PC-3 (cell line): ENCODE measurements around the gene HMOX2.

ENCODE experiments used
- CTCF ChIP-seq: fragments of 300-600 bp; sonication (generic); conservative IDR thresholded peaks from 2 replicates; pipeline ENCODE4 v1.5.1; 2017; ENCODE audit warnings: antibody characterized with exemption, low read depth, mild to moderate bottlenecking, low read length
- EZH2 ChIP-seq: fragments of 300-600 bp; sonication (generic); IDR thresholded peaks from one replicate; pipeline ENCODE4 v1.6.1; 2017; ENCODE audit warnings: antibody characterized with exemption, mild to moderate bottlenecking, low read length; ENCODE audit not compliant: unreplicated experiment
- EZH2phosphoT487 ChIP-seq: fragments of 300-600 bp; sonication (generic); IDR thresholded peaks from 2 replicates; pipeline ENCODE4 v1.6.1; 2018; ENCODE audit warnings: mild to moderate bottlenecking, antibody characterized with exemption, low read length, borderline replicate concordance

DNA sequence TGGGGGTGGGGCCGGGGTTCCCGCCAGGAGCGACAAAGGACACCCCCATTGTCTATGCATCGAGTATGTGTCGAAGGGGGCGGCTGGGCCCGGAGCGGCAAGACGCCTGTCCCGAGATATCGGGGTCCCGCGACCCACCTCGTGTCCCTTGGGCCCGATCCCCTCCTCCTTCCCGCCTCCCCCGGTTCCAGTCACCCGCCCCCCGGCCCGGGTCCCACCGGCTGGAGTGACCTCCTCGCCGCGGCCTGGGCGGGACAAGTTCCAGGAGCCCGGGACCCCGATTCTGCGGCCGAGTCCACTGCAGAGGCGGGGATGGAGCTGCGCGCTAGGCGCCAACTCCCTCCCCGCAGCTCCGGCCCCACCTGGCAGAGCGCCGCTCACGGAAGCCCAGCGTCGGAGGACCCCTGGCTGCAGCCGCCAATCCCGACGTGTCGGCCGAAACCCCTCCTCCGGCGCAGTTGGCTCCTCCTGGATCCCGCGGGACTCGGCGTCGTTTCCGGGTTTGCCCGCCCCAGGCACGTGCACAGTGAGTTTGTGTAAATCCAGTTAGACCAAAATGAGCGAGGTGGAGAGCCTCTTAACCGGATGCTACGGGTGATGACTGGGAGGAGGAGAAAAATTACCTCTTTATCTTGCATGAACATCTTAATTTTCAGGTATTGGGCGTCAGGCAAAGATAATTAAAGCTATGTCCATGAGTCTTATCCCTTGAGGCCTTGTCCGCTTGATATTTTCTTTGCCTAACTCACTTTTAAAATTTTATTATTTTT lies 1.8 kb upstream of the HMOX2 start, which contains the start of gene NMRAL1:
- TF ChIP-seq CTCF (no peak), EZH2 (no peak), EZH2phosphoT487 (no peak)
